Amniotic stem cell (primary cell): ENCODE measurements around the gene PEAK1.

ENCODE experiments used
- DNase-seq: peaks from one replicate; lab custom pipeline; 2025; lab: John Stamatoyannopoulos, UW

The PEAK1 gene

DNA sequence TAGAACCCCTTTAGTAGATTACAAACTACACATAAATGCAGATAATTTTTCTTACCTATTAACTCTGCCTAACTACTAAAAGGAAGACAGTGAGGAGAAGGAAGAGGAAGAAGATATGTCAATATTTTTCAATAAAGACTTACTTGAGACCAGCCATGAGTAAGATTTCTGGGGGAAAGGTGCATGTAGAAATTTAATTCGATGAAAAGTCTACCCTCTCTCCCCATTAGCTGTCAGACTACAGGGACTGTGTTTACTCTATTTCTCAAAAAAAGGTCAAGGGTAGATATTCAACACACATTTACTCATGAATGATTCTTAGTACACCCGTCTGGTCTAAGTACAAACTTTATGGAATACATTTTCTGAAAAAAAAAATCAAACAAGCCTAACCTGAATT lies 355.8 kb downstream of the PEAK1 start:
- DNase-seq = no peak

DNA sequence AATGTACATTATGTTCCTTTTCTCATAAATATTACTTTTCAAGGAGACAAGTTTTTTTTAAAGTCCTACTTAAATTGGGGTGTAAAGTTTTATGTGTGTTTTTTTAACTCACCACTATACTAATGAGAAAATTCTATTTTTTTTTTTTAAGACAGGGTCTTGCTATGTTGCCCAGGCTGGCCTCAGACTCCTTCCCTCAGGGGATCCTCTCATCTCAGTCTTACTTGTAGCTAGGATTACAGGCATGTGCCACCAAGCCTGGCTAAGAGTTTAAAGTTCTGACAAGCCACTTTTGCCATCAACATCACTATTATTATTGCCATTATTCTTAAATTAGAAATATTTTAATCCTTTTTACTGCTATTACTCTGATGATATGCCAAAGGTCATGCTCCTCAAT lies 356.7 kb downstream of the PEAK1 start:
- no peak for DNase-seq

- DNase-seq = no peak
Measured at GRCh38 chr15:77060546-77060945, 359.4 kb downstream of the PEAK1 start.

DNA sequence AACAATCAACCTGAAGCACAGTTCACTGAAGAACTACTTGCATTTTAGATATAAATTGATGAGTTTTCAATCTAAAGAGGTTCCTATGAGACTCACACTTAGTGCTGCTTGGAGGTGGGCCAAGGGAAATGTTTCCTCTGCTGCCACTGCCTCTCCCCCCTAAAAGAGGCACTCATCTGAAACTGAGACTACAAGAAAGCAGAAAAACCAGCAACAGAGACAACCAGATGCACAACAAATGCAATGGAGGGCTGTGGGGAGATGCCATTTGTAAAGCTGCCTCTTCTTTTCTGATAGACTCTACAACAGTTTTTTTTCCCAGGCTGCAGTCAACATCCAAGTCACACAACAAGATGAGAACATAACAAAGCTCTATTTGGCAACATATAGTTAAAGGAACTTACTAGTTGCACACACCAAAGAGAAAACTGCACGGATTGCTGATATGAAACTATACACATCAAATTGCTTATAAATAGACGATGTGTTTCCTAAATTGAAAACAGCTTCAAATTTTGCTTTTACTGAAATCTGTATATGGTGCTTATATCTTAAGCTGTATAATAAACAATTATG lies 360.0 kb downstream of the PEAK1 start:
- DNase-seq = no peak

GRCh38 chr15:77058468-77058867 lies 361.4 kb downstream of the PEAK1 start:
- no peak for DNase-seq

- DNase-seq = no peak
Measured at GRCh38 chr15:77057685-77058084, 362.2 kb downstream of the PEAK1 start.

DNA sequence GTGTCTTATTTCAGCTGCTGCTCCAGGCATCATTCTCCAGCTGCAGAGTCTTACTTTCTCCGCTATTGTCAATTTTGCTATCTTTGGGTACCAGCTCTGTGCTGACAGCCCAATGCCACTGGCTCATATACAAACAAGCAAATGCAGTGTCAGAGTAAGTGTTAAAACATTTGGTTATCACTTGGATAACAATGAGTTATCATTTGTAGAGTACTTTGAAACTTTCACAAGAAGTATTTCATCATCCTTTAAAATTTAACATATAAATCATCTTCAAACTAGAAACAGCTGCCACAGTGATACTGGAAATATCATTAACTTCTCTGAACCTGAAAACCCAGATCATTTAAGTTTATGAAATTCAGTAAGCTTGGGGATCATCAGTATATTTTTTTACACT lies 362.8 kb downstream of the PEAK1 start:
- DNase-seq = no peak

DNA sequence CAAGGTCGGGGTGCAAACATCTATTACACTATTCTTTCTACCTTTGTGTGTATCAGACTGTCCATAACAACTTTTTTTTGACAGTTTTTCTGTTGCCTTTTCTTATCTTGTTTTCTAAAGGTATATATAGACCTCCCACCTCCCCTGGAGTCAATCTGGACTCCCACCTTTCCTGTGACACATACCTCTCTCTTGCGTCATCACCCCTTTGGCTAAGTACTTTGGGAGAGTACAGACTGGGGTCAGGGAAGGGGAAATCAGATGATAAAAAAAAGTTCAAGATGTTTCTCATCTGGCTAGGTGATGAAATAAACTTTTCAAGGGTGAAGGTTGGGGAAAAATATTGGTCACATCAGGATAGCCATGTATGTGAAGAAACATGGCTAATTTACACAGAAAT lies 366.2 kb downstream of the PEAK1 start:
- DNase-seq = no peak

DNA sequence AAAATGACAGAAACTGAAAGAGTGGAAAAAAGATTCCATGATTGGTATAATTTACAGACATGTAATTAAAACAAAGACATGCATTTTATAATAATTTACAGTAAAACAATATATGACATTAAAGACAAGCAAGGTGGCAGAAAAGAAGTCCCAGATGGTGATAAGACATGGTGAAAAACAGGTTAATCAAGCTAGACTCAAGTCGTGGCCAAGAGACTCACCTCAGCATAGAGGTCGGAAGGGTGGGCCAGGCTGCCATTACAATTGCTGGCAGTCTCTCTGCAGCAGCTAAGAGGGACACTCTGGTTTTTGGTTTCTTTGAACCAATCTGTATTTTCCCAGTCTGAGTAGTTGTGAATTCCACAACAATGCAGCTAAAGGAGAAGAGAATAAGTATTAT lies 367.3 kb downstream of the PEAK1 start:
- DNase-seq = no peak
